ACHN (cell line): ENCODE results near the gene TMEM54.
"Not testable (repeated sequence)": the region's sequence is repeated elsewhere in the genome, so short reads cannot be mapped to it uniquely, and the experiment has no call there.

ENCODE experiments used
- DNase-seq: peaks from one replicate; pipeline ENCODE4 v3.0.0-alpha.2; 2015
- in situ Hi-C: cut with HindIII; loops from 2 replicates; pipeline ENCODE4 v1.10.0; 2017; ENCODE audit warnings: low sequenced_read_pairs, low pct_ligation_motif_present, low pct_unique_long_range_greater_than_20kb

TMEM54 gene

GRCh38 chr1:32924881-32925344 is 23.7 kb upstream of the TMEM54 start:
- in situ Hi-C loops, result no loop called here
- no peak for DNase-seq

GRCh38 chr1:32920833-32921232 is 19.6 kb upstream of the TMEM54 start:
- in situ Hi-C loops, result no loop called here
- no peak for DNase-seq

GRCh38 chr1:32919811-32920733 is 18.9 kb upstream of the TMEM54 start:
- in situ Hi-C loops, result no loop called here
- DNase-seq, result peak; percentile 31

DNA sequence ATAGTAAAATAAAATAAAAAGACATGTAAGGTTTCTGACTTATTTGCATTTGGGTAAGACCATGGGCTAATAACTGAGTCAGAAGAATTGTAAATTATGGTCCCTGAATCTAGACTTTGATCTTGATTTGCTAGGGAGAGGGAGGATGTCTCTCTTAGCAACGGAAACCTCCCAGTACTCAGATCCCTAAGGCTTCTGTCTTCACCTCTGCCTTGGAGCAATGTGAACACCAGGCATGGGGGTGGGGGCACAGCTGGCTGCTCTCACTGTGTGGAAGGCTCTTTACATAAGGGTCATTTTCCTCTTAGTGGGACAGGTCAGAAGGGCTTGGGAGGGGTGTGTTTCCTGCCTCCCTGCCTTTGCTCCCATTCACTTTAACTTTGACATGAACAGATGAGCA is 17.0 kb upstream of the TMEM54 start:
- no peak for DNase-seq
- in situ Hi-C loops, result no loop called here

- DNase-seq, result no peak
- in situ Hi-C loops, result no loop called here
These were observed 16.3 kb upstream of the TMEM54 start for GRCh38 chr1:32917521-32917920.

GRCh38 chr1:32915766-32916706 is 14.8 kb upstream of the TMEM54 start:
- no peak for DNase-seq

DNA sequence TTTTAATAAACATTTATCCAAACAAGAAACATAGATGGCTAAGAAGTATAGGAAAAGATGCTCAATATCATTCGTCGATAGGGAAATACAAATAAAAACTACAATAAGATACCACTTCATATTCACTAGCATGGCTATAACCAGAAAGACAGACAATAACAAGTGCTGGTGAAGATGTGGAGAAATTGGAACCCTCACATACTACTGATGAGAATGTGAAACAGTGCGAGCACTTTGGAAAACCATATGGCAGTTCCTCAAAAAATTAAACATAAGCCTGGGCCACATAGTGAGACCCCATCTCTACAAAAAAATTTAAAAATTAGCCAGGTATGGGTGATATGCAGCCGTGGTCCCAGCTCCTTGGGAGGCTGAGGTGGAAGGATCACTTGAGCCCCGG is 9.1 kb upstream of the TMEM54 start:
- no peak for DNase-seq
- in situ Hi-C loops, result no loop called here

More at GRCh38 chr1:32915766-32916706, 14.8 kb upstream of the TMEM54 start:
- in situ Hi-C loops, result no loop called here

DNA sequence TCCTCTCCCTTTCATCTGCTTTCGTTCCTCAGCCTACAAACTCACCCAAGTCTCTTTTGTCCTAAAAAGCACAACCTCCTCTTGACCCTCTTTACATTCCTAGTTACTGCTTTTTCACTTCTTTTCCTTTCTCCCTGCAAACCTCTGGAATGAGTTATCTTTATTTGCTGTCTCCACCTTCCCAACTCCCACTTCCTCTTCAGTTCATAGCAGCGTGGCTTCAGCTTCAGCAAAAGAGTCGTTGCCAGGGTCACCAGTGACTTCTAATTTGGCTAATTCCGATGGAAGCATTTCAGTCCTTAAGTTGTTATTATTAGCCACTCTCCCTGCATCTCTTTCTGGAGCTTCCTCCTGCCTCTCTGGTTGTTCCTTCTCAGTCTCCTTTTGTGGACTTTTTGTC is 6.2 kb upstream of the TMEM54 start:
- in situ Hi-C loops, result no loop called here
- DNase-seq, result no peak

GRCh38 chr1:32906654-32907053 is 5.5 kb upstream of the TMEM54 start:
- in situ Hi-C loops, result no loop called here
- no peak for DNase-seq

DNA sequence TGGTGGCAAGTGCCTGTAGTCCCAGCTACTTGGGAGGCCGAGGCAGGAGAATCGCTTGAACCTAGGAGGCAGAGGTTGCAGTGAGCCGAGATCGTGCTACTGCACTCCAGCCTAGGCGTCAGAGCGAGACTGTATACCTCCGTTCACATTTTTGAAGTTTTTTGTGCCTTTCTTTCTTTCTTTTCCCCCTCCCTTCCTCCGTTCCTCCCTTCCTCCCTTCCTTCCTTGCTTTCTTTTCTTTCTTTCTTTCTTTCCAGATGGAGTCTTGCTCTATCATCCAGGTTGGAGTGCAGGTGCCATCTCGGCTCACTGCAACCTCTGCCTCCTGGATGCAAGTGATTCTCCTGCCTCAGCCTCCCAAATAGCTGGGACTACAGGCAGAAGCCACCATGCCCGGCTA is 4.4 kb upstream of the TMEM54 start:
- DNase-seq, in situ Hi-C loops: not testable (repeated sequence)

DNA sequence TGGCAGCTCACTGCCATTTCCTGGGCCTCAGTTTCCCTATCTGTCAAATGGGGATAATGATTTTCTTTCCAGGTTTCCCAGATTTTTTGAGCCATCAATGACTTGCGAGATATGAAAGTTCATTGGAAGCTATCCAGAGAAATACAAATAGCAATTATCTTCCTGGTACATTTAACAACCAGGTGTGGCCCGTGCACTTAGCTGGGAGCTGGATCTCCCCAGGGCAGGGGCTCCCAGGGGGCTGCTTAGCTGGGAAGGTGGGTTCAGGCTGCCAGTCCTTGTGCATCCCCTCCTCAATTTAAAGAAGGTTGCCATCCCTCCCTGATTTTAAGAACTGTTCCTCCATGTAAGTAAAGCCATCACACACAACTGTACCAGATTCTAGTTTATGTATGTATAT is 3.6 kb upstream of the TMEM54 start:
- in situ Hi-C loops, result no loop called here
- no peak for DNase-seq

DNA sequence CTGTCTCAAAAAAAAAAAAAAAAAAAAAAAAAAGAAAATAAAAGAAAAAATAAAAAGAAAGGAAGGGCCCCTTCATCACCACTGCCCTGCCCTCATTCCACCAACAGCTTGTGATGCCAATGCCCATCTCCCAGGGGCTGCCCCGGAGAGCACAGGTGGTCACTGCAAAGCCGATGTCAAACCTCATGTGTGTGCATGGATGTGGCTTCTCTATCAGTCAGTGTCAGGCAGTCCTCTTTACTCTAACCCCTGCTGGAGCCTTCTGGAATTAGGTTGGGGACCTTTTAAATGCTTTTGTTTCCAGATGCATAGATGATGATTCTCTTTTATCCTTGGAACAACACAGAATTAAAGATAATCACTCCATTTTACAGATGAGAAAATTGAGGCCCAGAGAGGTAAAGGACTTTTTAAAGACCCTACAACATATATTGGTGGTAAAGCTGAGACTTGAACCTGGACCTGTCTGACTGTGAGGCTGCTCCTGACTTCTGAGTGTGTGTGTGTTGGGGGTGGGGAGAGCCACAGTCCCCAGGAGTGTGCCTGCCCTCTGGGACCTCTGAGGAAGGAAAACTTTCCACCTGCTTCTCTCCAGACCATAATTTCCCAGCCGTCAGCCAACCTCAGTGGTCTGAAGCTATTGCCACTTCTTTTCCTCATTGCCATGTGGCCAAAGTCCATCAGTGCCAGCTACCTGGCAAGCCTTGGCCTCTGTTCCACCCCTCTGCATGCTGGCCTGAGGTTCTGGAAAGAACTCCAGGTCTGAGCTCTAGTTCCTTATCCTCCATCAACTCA is 3.0 kb upstream of the TMEM54 start:
- in situ Hi-C loops, result no loop called here
- DNase-seq, result no peak

- no peak for DNase-seq
- in situ Hi-C loops, result no loop called here
These were observed 1.3 kb upstream of the TMEM54 start for GRCh38 chr1:32902535-32902920.

GRCh38 chr1:32901823-32902534 is 790 bp upstream of the TMEM54 start:
- in situ Hi-C loops, result no loop called here
- DNase-seq, result no peak

DNA sequence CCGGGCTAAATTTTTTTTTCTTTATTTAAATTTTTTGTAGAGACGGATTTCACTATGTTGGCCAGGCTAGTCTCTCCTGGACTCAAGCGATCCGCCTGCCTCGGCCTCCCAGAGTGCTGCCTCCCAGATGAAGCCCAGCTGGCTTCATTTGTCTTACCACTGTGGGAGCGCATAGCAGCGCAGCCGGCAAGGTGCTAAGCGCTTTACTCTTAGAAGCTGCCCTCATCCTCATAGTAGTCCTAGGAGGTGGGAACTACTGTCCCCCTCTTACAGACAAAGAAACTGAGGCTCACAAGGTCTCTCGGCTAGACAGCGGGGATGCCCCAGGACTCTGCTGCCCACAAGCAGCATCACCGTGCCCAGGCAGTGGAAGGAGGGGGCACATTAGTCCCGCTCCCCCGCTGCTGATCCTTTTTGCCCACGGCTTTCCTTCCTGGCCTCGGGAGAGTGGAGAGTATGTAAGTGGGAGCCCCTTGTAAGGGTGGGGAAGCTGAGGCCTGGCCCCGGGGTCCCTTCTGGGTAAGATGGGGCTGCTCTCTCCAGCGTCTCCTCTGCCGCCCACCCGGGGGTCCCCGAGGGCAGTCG is 726 bp downstream of the TMEM54 start:
- in situ Hi-C loops, result no loop called here

DNA sequence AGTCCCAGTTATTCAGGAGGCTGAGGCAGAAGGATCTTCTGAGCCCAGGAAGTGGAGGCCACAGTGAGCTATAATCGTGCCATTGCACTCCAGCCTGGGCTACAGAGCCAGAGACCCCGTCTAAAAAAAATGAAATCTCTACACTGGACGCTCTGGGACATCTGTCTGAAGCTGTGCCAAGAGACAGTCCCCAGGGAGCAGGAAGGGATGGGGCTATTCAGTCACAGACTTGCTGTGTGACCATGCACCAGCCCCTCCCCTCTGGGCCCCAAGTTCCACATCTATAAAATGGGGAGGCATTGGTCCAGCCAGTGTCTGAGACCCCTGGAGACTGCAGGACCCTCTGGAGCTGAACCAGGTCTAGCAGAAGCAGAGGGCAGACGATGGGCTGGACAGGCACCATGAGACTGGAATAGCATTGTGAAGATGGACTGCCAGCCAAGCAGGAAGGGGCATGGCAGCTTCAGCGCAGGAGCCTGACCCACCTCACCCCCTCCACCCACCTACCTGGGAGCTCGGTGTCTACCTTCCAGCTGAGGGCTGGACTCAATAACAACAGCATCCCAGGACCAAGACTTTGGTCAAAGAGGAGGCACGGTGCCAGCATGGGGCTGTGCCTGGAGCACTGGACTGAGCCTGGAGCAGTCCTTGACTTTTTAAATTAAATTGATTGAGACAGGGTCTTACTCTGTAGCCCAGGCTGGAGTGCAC is 1.4 kb downstream of the TMEM54 start:
- in situ Hi-C loops, result no loop called here
- no peak for DNase-seq

More for the DNA sequence above, 726 bp downstream of the TMEM54 start:
- DNase-seq, result no peak

- in situ Hi-C loops, result no loop called here
- DNase-seq, result no peak
These were observed 2.2 kb downstream of the TMEM54 start for GRCh38 chr1:32898958-32899357.
